Right atrium auricular region (tissue), 2 donors: ENCODE measurements around the gene SLC44A2. TPM values are rescaled to one million over a fixed set of nuclear protein-coding genes. Genes with fewer than 3 reads are reported as not detected.

Source experiments
- DNase-seq: peaks from one replicate; pipeline ENCODE4 v3.0.0-alpha.2; 2019; ENCODE audit warnings: low spot score
- H3K27ac ChIP-seq, 2 donors: fragments of 200-600 bp; sonication (generic); 1 replicate in 1 of 2; 2 replicates in 1 of 2; pipeline ENCODE4 v1.5.1; 2016 to 2019
- H3K27me3 ChIP-seq, 2 donors: fragments of 200-600 bp; sonication (generic); one replicate each; pipeline versions ENCODE4 v1.5.1 to v1.6.0; 2017 to 2019
- H3K36me3 ChIP-seq: fragments of 200-600 bp; sonication (generic); one replicate; pipeline ENCODE4 v1.5.1; 2016
- H3K4me1 ChIP-seq, 2 donors: fragments of 200-600 bp; sonication (generic); one replicate each; pipeline versions ENCODE4 v1.5.1 to v1.6.0; 2017 to 2019
- H3K4me3 ChIP-seq, 2 donors: fragments of 200-600 bp; sonication (generic); 1 replicate in 1 of 2; 2 replicates in 1 of 2; pipeline ENCODE4 v1.5.1; 2017 to 2019; ENCODE audit warnings: mild to moderate bottlenecking in 1 of 2, moderate library complexity in 1 of 2
- H3K9me3 ChIP-seq, 2 donors: fragments of 200-600 bp; sonication (generic); one replicate each; pipeline ENCODE4 v1.5.1; 2019
- total RNA-seq, 2 donors: library from RNA; depleted of rRNA; stranded (reverse); fragments of >200 nt; gene quantifications; one replicate each; pipeline ENCODE4 v1.1.0, GENCODE V29; 2016
- TF ChIP-seq, protein P1 (sequence below), 2 donors: fragments of 200-600 bp; sonication (generic); IDR thresholded peaks; one replicate each; pipeline ENCODE4 v1.5.1; 2019; ENCODE audit warnings: antibody characterized with exemption in 2 of 2

SLC44A2 gene
- total RNA-seq, 2 donors from 2014 or later: 91.3 to 96.2 TPM

DNA sequence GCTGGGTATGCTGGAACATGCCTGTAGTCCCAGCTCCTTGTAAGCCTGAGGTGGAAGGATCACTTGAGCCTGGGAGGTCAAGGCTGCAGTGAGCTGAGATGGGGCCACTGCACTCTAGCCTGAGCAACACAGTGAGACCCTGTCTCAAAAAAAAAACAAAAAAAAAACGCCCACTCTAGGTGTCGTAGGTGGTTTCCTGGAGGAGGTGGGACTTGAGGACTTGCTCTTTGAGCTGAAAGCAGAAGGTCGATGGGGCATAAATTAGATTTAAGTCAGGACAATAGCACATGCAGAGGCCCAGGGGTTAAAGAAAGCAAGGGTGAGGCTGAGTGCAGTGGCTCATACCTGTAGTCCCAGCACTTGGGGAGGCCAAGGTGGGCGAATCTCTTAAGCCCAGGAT lies 15.9 kb downstream of the SLC44A2 start:
- Histone ChIP-seq H3K36me3 (peaks cover 46% of the 10 kb centered on the region), H3K9me3 (no peaks in the 10 kb centered on the region), H3K27ac (no peak overlapping the region), H3K4me1 (peaks cover 0 to 28% of the 10 kb centered on the region in 2 donors), H3K27me3 (no peaks in the 10 kb centered on the region), H3K4me3 (no peak overlapping the region)
- TF ChIP-seq, protein P1, sequence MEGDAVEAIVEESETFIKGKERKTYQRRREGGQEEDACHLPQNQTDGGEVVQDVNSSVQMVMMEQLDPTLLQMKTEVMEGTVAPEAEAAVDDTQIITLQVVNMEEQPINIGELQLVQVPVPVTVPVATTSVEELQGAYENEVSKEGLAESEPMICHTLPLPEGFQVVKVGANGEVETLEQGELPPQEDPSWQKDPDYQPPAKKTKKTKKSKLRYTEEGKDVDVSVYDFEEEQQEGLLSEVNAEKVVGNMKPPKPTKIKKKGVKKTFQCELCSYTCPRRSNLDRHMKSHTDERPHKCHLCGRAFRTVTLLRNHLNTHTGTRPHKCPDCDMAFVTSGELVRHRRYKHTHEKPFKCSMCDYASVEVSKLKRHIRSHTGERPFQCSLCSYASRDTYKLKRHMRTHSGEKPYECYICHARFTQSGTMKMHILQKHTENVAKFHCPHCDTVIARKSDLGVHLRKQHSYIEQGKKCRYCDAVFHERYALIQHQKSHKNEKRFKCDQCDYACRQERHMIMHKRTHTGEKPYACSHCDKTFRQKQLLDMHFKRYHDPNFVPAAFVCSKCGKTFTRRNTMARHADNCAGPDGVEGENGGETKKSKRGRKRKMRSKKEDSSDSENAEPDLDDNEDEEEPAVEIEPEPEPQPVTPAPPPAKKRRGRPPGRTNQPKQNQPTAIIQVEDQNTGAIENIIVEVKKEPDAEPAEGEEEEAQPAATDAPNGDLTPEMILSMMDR (IDR thresholded peaks at IDR 0.05): no peak
- no peak for DNase-seq

DNA sequence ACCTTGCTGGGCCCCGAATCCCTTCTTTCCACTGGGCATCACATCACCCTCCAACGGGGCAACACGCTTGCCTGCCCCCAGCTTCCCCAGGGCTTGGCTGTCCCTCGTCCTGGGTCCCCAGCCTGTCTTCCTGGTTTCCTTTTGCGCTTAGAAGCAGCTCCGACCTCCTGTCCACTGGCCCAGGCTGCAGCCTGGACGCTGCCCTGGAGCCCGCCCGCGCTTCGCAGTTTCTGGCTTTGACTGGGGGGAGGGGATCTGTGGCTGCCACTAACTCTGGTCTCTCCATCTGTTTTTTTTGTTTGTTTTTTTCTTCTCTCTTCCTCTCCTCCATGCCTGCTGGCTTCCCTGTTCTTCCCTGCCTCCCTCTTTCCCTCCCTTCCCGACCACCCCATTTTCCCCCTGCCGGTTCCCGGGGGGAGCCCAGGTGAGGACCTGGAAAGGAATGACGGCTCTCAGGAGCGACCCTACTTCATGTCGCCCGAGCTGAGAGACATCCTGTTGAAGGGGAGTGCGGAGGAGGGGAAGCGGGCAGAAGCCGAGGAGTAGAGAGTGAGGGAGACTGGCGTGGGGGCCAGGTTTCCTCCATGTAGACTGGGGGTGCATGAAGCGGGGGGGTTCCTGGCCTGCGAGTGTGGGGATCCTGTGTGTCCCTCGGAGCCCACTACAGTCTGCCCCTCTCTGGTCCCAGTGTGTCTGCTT lies 17.3 kb downstream of the SLC44A2 start:
- TF ChIP-seq, protein P1 (IDR thresholded peaks at IDR 0.05): no peak
- H3K27me3 ChIP-seq: no peaks in the 10 kb centered on the region
- H3K36me3 ChIP-seq: peaks cover 32% of the 10 kb centered on the region
- H3K4me3 ChIP-seq: no peak overlapping the region
- H3K9me3 ChIP-seq: no peaks in the 10 kb centered on the region
- DNase-seq: no peak
- no peak overlapping the region for H3K27ac ChIP-seq
- H3K4me1 ChIP-seq: peaks cover 0 to 39% of the 10 kb centered on the region in 2 donors

DNA sequence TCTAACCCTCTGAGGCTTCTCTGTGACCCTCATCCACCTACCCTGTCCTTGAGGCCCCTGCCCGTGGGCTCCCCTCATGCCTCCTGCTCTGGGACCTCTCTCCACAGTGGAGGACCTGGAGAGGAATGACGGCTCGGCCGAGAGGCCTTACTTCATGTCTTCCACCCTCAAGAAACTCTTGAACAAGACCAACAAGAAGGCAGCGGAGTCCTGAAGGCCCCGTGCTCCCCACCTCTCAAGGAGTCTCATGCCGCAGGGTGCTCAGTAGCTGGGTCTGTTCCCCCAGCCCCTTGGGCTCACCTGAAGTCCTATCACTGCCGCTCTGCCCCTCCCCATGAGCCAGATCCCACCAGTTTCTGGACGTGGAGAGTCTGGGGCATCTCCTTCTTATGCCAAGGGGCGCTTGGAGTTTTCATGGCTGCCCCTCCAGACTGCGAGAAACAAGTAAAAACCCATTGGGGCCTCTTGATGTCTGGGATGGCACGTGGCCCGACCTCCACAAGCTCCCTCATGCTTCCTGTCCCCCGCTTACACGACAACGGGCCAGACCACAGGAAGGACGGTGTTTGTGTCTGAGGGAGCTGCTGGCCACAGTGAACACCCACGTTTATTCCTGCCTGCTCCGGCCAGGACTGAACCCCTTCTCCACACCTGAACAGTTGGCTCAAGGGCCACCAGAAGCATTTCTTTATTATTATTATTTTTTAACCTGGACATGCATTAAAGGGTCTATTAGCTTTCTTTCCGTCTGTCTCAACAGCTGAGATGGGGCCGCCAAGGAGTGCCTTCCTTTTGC lies 18.0 kb downstream of the SLC44A2 start:
- Histone ChIP-seq H3K9me3 (no peaks in the 10 kb centered on the region), H3K4me1 (peaks cover 0 to 39% of the 10 kb centered on the region in 2 donors), H3K4me3 (no peak overlapping the region), H3K27ac (peak overlapping the region in 1 of 2 donors; percentile 40), H3K27me3 (no peaks in the 10 kb centered on the region), H3K36me3 (peaks cover 24% of the 10 kb centered on the region)
- DNase-seq: no peak
- TF ChIP-seq, protein P1 (IDR thresholded peaks at IDR 0.05): no peak

DNA sequence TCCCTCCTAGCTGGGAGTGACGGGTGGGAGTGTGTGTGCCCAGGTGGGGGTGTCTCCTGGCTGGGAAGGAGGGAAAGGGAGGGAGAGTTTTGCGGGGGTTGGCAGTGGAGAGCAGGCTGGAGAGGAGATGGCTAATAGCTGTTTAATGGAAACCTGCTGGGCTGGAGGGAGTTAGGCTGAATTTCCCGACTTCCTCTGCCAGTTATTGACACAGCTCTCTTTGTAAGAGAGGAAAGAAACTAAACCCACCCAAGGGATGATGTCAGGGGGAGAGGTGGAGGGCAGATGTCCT lies 18.6 kb downstream of the SLC44A2 start:
- Histone ChIP-seq H3K4me3 (no peak overlapping the region), H3K36me3 (peaks cover 24% of the 10 kb centered on the region), H3K9me3 (no peaks in the 10 kb centered on the region), H3K27ac (peak overlapping the region; percentile 40 to 46), H3K4me1 (peaks cover 0 to 39% of the 10 kb centered on the region in 2 donors), H3K27me3 (no peaks in the 10 kb centered on the region)
- no peak for DNase-seq
- TF ChIP-seq, protein P1 (IDR thresholded peaks at IDR 0.05): no peak

DNA sequence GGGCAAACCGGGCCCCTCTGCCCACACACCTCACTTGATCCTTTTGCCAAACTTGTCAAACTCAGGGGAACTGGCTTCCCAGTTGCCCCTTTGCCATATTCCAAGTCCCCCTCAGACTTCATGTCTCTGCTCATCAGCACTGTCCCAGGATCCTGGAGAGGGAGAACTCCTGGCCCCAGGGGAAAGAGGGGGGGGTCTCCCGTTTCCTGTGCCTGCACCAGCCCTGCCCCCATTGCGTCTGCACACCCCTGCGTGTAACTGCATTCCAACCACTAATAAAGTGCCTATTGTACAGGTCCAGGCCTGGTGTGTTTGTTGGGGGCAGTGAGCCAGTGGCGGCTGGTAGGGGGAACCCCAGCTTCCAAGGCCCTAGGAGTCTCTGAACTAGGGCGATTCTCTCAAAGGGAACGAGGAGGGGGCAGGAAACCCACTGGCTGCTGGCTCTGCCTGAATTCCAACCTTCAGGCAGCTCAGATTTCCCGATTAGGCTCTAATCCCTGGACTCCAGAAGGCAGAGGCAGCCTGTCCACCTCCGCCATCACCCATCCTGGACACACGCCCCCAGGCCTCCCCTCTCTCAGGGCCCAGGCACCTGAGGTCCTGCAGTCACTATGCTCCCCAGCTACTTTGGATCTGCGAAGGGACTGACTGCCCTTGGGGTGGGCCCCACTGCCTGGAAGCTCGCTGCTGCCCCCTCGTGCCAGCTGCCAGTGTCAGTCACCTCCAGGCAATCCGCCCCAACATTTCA lies 19.1 kb downstream of the SLC44A2 start:
- peak overlapping the region; percentile 40 to 46 for H3K27ac ChIP-seq
- peaks cover 0 to 39% of the 10 kb centered on the region in 2 donors for H3K4me1 ChIP-seq
- peak; percentile 85 for DNase-seq
- TF ChIP-seq, protein P1 (IDR thresholded peaks at IDR 0.05): peak; percentile 84 to 89
- no peaks in the 10 kb centered on the region for H3K27me3 ChIP-seq
- no peak overlapping the region for H3K4me3 ChIP-seq
- H3K9me3 ChIP-seq: no peaks in the 10 kb centered on the region
- peaks cover 23% of the 10 kb centered on the region for H3K36me3 ChIP-seq
